T47D (cell line): ENCODE results near the gene DCLRE1C.
A peak's percentile ranks its signal among the peaks of the same experiment; 100 is the strongest.
"Not testable (repeated sequence)": the region's sequence is repeated elsewhere in the genome, so short reads cannot be mapped to it uniquely, and the experiment has no call there.

ENCODE experiments used
- DNase-seq, 2 experiments: peaks; one replicate each; pipeline versions ENCODE4 v3.0.0 to v3.0.0-alpha.2; 2011 to 2012; ENCODE audit warnings: low read depth in 1 of 2, low spot score in 1 of 2
- JUND ChIP-seq: IDR thresholded peaks from 2 replicates; pipeline ENCODE4 v1.6.1; 2012; ENCODE audit warnings: low read depth
- in situ Hi-C: cut with HindIII; loops from 2 replicates; pipeline ENCODE4 v1.10.0; 2016; ENCODE audit warnings: low sequenced_read_pairs, low pct_unique_long_range_greater_than_20kb

The DCLRE1C gene

DNA sequence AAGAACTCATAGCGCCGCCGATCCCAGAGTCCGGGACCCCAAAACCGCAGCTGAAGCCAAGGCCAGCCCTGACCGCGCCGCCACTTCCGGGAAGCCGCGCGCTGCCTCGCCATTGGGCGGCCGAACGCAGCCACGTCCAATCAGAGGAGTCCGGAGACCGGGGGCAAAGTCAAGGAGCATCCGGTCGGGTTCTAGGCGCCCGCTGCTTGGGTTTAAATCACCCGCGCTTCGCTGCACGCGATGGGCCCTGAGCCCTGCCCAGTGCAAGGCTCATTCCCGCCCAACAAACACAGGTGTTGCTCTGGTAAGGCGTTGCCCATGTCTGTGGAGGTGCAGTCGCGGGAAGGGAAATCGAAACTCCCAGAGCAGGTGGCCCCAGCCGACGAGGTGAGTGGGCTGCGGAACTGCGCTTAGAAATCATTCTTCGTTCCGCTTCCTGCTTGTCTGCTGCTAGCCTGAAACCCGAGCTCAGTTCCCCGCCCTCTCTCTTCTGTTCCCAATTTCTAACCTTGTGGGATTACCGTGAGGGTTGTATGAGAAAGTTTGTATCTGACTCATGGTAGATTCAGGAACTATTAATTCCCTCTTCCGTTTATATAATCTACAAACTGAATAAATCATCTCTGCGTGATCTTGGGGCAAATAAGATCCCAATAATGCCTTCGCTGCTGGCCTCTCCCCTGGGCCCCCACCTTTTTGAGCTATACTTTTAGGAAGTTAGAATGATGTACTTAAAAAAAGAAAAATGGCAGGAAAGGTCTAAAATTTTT lies at the start of gene DCLRE1C:
Gene DCLRE1C (minus strand): TSS at position 96 of the 770 bp plus-strand sequence. CDS start 86 bp downstream, at position 10.
- in situ Hi-C loops, result no loop called here
- no peak for TF ChIP-seq JUND

DNA sequence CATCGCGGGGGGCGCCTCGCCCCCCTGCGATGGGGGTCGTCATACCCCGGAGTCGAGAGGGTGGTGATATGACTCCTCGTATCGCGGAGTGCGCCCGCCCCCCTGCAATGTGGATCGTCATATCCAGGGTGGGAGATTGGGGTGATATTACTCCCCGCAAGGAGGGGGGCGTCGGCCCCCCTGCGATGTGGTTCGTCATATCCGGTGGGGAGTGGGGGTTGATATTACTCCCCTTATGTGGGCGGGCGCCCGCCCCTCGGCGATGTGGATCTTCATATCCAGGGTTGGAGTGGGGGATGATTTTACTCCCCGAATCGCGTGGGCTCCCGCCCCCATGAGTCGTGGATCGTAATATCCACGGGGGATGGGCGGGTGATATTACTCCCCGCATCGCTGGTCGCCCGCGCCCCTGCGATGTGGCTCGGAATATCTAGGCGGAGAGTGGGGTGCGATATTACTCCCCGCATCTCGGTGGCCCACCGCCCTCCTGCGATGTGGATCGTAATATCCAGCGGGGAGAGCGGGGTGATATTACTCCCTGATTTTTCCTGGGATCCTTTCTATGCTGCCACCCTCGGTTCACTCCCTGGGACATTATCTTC lies 42.2 kb upstream of the DCLRE1C start:
- DNase-seq, result no peak
- in situ Hi-C loops, result no loop called here
- TF ChIP-seq JUND, result no peak

More for the DNA sequence above, at the start of gene DCLRE1C:
- peak; percentile 96 to 97 for DNase-seq

DNA sequence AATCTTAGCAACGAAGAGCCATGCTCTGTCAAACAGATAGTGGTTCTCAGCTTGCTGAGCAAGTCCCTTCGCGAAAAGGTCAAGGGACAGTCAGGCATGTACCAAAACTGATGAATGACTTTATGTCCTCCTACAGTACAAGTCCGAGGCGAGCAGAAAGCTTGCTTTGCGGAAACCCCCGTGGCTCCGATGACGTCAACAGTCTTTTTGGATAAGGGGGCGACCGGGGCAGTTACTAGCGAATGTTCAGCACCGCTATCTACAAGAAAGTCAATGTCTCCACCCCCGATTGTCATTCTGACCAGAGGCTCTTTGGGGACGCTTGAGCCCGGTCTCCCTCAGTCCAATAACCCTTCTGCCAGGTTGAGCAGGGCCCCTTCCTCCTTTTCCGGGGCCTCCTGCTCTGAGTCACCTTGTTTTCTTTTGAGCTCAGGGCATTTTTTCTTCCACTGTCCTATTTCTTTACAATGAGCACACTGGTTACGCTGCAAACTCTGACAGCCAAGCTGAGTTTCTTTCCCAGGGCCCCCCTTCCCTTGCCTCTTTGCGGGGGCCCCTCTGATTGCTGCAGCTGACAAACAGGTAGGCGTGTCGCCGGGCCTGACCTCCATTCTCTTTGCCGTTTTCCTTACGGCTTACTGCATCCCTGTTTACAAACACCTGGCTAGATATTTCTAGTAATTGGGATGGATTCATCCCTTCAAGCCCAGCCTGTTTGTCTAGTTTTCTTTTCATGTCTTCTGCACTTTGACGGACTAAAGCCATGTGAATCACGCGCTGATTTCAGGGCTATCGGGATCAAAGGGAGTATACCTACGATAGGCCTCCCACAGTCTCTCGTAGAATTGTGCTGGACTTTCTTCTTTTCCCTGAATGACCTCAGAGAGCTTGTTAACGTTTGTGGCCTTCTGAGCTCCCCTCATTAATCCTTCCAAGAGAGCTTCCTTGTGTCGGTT lies 39.9 kb upstream of the DCLRE1C start:
- in situ Hi-C loops, result not testable (repeated sequence)
- peak in 1 of 2 experiments; percentile 22 for DNase-seq

DNA sequence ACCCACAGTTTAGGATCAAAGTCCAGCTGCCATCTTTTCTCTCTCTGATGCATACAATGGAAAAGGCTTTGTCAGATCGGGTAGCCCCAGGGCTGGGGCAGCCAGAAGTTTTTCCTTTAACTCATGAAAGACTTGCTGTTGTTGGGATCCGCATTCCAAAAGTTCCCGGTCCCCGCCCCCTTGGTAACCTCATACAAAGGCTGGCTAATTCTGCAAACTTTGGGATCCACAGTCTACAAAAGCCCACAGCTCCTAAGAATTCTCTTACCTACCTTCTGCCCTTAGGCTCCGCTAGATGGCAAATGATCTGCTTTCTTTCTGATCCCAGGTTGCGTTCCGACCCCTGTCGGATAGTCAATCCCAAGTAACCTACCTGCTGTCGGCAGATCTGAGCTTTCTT lies 38.4 kb upstream of the DCLRE1C start:
- DNase-seq, in situ Hi-C loops: not testable (repeated sequence)

DNA sequence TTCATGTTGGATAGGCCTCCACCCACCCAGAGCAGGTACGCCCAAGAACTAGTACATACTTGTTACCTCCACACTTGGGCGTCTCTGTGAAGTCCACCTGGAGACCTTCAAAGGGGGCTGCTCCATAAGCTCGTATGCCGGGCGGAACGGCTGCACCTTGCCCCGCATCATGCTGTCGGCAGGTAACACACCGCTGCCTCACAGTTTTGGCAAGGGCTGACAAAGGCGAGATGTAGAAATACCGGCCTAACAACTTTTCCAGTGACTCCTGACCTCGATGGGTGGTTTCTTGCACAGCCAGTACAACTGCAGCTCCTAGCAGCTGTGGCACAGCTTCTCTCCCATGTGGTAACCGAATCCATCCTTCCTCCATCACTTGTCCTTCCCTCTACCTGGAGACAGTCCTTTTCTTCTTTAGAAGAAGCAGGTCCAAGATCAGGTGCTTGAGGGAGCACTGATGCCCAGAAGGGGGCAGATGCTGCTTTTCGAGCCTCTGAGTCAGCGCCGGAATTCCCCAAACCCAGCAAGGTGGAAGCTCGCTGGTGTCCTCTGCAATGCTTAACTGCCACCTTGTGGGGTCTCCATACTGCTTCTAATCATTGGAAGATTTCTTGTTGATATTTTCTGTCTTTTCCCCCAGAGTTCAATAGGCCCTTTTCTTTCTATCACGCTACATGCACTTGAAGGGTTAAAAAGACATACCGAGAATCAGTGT lies 37.3 kb upstream of the DCLRE1C start:
- DNase-seq, result peak in 1 of 2 experiments; percentile 47
- in situ Hi-C loops, result not testable (repeated sequence)

DNA sequence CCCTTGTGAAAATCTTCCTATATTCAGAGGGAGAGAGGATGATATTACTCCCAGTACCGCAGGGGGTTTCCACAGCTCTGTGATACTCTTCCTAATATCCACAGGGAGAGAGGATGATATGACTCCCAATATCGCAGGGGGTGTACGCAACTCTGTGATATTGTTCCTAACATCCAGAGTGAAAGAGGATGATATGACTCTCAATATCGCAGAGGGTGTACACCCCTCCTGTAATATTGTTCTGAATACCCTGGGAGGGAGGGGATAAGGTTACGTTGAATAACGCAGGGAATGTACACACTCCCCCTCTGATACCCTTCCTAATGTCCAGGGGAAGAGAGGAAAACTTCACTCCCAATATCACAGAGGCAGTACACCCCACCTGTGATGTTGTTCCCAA lies 35.7 kb upstream of the DCLRE1C start:
- in situ Hi-C loops, DNase-seq: not testable (repeated sequence)

DNA sequence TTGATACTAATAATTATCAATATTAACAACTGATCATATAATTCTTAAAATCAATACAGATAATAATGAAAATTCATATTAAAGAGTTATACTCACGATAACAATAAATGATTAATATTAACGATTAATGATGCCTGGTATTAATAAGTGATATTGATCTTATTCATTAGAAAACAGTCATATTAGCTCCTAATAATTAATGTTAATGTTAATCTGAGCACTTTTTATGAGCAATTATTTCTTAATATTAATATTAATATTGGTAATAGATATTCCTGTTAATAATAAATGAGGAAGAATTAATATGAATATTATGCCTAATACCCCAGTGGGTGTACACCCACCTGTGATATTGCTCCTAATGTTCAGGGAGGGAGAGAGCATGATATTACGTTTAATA lies 28.8 kb upstream of the DCLRE1C start:
- in situ Hi-C loops, result no loop called here
- no peak for TF ChIP-seq JUND

DNA sequence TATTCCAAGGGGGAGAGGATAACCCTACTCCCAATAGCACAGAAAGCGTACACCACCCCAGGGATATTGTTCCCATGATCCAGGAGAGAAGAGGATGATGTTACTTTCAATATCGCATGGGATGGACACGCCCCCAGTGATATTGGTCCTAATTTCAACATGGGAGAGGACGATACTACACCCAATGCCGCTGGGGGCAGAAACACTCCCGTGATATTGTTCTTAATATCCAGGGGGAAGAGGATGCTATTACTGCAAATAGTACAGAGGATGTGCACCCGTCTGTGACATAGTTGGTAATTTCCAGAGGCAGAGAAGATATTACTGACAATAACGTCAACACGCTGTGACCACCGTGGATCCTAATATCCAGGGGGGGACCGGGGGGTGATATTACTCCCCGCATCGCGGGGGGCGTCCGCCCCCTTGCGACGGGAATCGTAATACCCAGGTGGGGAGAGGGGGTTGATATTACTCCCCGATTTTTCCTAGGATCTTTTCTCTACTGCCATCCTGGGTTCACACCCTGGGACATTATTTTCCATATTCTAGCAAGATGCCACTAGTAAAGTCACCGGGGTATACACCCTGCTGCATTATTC lies 21.9 kb upstream of the DCLRE1C start:
- in situ Hi-C loops, result no loop called here
- no peak for DNase-seq
- no peak for TF ChIP-seq JUND

More for the DNA sequence above, 28.8 kb upstream of the DCLRE1C start:
- no peak for DNase-seq

DNA sequence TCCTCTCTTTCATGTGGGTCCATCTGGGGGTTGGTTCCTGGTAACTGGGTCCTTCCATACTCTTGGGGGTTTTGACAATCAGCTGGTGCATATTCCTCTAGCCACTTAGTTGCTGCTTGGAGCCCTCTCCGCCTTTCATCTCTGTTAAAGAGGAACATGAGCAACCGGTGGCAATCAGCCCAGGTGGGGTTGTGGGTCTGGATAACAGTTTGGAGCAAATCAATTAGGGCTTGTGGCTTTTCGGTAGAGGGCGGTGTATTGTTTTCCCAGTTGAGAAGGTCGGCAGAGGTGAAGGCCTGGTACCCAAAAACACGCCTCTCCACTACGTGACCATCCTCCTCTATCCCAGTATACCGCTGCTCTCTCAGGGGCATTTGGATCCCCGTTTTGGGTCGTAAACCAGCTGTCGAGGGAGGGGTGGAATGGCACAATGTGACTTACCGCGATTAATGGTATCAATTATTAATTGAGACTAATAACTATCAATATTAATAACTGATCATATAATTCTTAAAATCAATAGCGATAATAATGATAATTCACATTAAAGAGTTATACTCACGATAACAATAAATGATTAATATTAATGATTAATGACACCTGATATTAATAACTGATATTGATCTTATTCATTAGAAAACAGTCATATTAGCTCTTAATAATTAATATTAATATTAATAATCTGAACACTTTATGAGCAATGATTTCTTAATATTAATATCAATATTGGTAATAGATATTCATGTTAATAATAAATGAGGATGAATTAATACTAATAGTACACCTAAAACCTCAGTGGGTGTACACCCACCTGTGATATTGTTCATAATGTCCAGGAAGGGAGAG lies 20.5 kb upstream of the DCLRE1C start:
- DNase-seq, in situ Hi-C loops: not testable (repeated sequence)

DNA sequence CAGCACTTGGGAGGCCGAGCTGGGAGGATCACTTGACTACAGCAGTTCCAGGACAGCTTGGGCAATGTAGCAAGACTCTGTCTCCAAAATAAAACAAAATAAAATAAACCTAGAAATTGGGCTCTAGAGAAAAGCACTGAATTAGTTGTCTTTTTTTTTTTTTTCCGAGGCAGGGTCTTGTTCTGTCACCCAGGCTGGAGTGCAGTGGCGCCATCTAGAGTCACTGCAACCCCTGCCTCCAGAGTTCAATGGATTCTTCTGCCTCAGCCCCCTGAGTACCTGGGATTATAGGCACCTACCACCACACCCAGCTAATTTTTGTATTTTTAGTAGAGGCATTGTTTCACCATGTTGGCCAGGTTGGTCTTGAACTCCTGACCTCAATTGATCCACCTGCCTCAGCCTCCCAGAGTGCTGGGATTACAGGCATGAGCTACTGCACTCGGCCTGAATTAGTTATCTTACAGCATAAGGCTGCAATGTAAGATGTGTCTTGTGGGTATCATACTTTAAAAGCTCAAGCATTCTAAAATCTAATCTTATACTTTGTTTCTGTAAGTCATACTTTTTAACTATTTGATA lies 18.1 kb upstream of the DCLRE1C start:
- DNase-seq, result no peak
- no peak for TF ChIP-seq JUND
- in situ Hi-C loops, result no loop called here

DNA sequence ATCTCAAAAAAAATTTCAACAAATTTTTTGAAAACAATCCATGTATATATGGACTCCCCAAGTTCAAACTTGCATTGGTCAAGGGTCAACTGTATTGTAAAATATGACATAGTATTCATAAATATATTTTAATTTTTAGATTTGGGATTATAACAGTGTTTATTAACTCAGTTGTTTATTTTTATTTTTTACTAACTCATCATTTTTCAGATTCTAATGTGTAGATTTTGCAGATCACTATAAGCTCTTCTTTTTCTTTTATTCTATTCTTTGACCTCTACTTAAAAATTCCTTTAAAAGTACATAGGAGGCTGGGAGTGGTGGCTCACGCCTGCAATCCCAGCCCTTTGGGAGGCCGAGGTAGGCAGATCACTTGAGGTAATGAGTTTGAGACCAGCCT lies 14.0 kb upstream of the DCLRE1C start:
- no peak for TF ChIP-seq JUND
- in situ Hi-C loops, result no loop called here
- no peak for DNase-seq
